DND-41 (cell line): ENCODE measurements around the gene PI4KB.
A peak's percentile ranks its signal among the peaks of the same experiment; 100 is the strongest.

Source experiments
- ATAC-seq: fragments of 200-7000 bp; cut with Tn5 transposase; 3 replicates; pipeline ENCODE4 v1.9.1; 2021; ENCODE audit warnings: low read depth; ENCODE audit not compliant: insufficient read depth
- DNase-seq: peaks from one replicate; pipeline ENCODE4 v3.0.0-alpha.2; 2020
- H2AFZ ChIP-seq: 2 replicates; pipeline ENCODE4 v1.6.0; 2012; ENCODE audit warnings: low read depth, low read length
- H3K27ac ChIP-seq: 2 replicates; pipeline ENCODE4 v1.5.1; 2012; ENCODE audit warnings: low read length, inconsistent platforms
- H3K27me3 ChIP-seq: fragments of 200-600 bp; sonication (generic); 2 replicates; pipeline ENCODE4 v1.6.0; 2012; ENCODE audit warnings: low read length, mild to moderate bottlenecking, inconsistent platforms; ENCODE audit not compliant: insufficient read depth, poor library complexity
- H3K36me3 ChIP-seq: 2 replicates; pipeline ENCODE4 v1.5.1; 2012; ENCODE audit warnings: low read length, inconsistent platforms; ENCODE audit not compliant: insufficient read depth
- H3K4me1 ChIP-seq: 2 replicates; pipeline ENCODE4 v1.5.1; 2012; ENCODE audit warnings: mild to moderate bottlenecking, low read length; ENCODE audit not compliant: insufficient read depth
- H3K4me2 ChIP-seq: 2 replicates; pipeline ENCODE4 v1.6.0; 2012; ENCODE audit warnings: mild to moderate bottlenecking, moderate library complexity, low read length, inconsistent platforms; ENCODE audit not compliant: insufficient read depth
- H3K4me3 ChIP-seq, 2 experiments: fragments of 200-600 bp in 1 of 2; shearing (Covaris generic) in 1 of 2; 2 replicates each; pipeline ENCODE4 v1.5.1; 2012 to 2016; ENCODE audit warnings: inconsistent platforms in 2 of 2, low read length in 2 of 2, mild to moderate bottlenecking in 2 of 2, low read depth in 1 of 2, moderate library complexity in 1 of 2
- H3K79me2 ChIP-seq: 2 replicates; pipeline ENCODE4 v1.6.0; 2012; ENCODE audit warnings: low read length, inconsistent platforms; ENCODE audit not compliant: insufficient read depth
- H3K9ac ChIP-seq: 2 replicates; pipeline ENCODE4 v1.6.0; 2012; ENCODE audit warnings: low read depth, mild to moderate bottlenecking, inconsistent platforms, low read length, moderate library complexity
- H3K9me3 ChIP-seq: 2 replicates; pipeline ENCODE4 v1.5.1; 2012; ENCODE audit warnings: low read length, moderate library complexity, mild to moderate bottlenecking, inconsistent platforms; ENCODE audit not compliant: insufficient read depth, severe bottlenecking
- H4K20me1 ChIP-seq: 2 replicates; pipeline ENCODE4 v1.6.0; 2012; ENCODE audit warnings: low read length; ENCODE audit not compliant: insufficient read depth
- CTCF ChIP-seq: IDR thresholded peaks from 2 replicates; pipeline ENCODE4 v1.5.1; 2012; ENCODE audit warnings: borderline replicate concordance, low read length, moderate library complexity, mild to moderate bottlenecking; ENCODE audit not compliant: poor library complexity, severe bottlenecking; ENCODE audit errors: extremely low read depth
- EZH2 ChIP-seq: IDR thresholded peaks from 3 replicates; pipeline ENCODE4 v1.6.1; 2012; ENCODE audit warnings: borderline replicate concordance, low read depth, mild to moderate bottlenecking, moderate library complexity, low read length, inconsistent platforms; ENCODE audit not compliant: severe bottlenecking

The PI4KB gene

DNA sequence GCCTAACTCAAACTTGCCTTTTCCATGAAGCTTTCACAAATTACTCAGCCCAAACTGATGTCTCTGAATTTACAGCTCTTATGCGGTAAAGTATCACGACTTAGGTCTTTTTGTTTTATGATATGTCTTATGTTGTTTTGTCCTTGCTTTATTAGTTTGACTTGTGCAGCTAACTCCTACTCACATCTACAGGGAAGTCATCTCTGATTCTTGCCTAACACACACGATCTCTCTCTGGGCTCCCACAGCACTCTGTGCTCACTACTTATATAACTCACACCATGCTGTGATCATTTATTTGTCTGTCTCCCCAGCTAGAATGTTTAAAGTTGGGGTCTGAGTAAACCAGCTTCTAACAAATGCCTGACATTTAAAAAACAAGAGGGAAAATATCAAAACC lies 9.3 kb upstream of the PI4KB start:
- no peaks in the 10 kb centered on the region for H3K9me3 ChIP-seq
- ATAC-seq (no peak), DNase-seq (no peak)
- H3K36me3 ChIP-seq = peaks cover 4% of the 10 kb centered on the region; the same call in 1 of the 2 replicates
- no peaks in the 10 kb centered on the region for H3K79me2 ChIP-seq
- no peak overlapping the region for H3K27ac ChIP-seq
- TF ChIP-seq EZH2 = no peak
- TF ChIP-seq CTCF = no peak
- H3K9ac ChIP-seq = no peak overlapping the region
- H3K4me1 ChIP-seq = peaks cover 2% of the 10 kb centered on the region; the same call in 1 of the 2 replicates
- no peak overlapping the region for H3K4me3 ChIP-seq
- H3K27me3 ChIP-seq = no peaks in the 10 kb centered on the region
- no peak overlapping the region for H2AFZ ChIP-seq
- H4K20me1 ChIP-seq = no peaks in the 10 kb centered on the region
- no peak overlapping the region for H3K4me2 ChIP-seq

DNA sequence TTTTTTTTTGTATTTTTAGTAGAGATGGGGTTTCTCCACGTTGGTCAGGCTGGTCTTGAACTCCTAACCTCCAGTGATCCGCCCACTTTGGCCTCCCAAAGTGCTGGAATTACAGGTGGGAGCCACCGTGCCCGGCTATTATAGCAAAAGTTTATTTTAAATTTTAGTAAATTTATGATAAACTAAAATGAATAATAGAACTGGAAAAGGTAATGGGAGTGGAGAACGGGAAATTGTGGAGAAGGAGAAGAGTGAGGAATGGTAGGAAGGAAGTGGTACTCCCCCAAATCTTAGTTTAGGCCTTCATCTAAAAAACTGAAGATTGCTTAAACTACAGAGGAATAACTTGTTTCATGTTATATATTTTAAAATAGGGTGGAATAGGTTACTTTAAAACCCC lies 7.6 kb upstream of the PI4KB start:
- no peak overlapping the region for H3K27ac ChIP-seq
- no peaks in the 10 kb centered on the region for H3K4me1 ChIP-seq
- H4K20me1 ChIP-seq = no peaks in the 10 kb centered on the region
- H3K27me3 ChIP-seq = no peaks in the 10 kb centered on the region
- H3K4me2 ChIP-seq = no peak overlapping the region
- no peak overlapping the region for H2AFZ ChIP-seq
- DNase-seq = no peak
- no peaks in the 10 kb centered on the region for H3K36me3 ChIP-seq
- no peak overlapping the region for H3K9ac ChIP-seq
- H3K79me2 ChIP-seq = no peaks in the 10 kb centered on the region
- no peaks in the 10 kb centered on the region for H3K9me3 ChIP-seq
- TF ChIP-seq EZH2 (no peak), CTCF (no peak)
- no peak for ATAC-seq
- no peak overlapping the region for H3K4me3 ChIP-seq

DNA sequence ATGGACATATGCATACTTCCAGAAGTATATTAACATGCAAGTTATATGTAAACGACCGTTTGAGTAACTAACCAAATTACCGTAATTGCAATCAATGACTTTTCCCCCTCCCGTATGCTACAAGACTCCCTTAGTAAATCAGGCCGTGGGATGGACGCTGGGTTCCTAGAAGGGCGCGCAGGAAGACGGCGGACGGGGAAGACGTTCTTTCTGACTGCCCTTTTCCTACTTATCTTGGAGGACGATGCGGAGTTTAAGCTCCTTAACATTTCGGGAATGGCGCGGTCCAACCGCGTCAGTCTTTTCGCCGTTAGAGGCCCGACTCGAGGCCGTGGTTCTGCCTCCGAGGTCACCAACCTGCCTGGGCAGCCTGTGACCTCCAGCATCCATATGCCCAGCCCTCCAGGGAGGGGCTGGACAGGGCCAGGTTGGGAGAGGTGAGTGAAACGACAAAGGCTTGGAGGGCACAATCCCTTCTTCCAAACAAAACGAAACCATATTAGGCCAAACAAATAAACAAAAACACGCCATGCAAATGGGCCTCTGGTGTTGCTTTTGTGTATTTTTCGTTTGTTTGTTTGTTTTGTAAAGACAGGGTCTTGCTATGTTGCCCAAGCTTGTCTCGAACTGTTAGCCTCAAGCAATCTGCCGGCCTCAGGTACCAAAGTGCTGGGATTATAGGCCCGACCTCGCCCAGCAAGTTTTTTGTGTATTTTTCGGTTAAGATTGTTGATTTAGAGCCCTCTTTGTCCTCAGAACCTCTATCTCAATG lies 873 bp upstream of the PI4KB start:
- Histone ChIP-seq H3K79me2 (peaks cover 31% of the 10 kb centered on the region), H3K27ac (peak overlapping the region; percentile 89), H2AFZ (peak overlapping the region; percentile 86), H4K20me1 (peaks cover 6% of the 10 kb centered on the region; the same call in 1 of the 2 replicates), H3K27me3 (no peaks in the 10 kb centered on the region), H3K9ac (peak overlapping the region; percentile 78), H3K4me1 (peaks cover 27% of the 10 kb centered on the region), H3K36me3 (peaks cover 22% of the 10 kb centered on the region), H3K4me3 (peak overlapping the region; percentile 55 to 66; a peak in 3 of 4 replicates), H3K4me2 (peak overlapping the region; percentile 88), H3K9me3 (no peaks in the 10 kb centered on the region)
- ATAC-seq (peak; percentile 5; the same call in 1 of the 3 replicates), DNase-seq (no peak)
- no peak for TF ChIP-seq CTCF
